Putamen (tissue), 1 donor: Measurements from ENCODE around the gene FGF3.

Experiments
- DNase-seq: peaks from one replicate; pipeline ENCODE4 v3.0.0-alpha.2; 2016; ENCODE audit warnings: low spot score

FGF3 gene

DNA sequence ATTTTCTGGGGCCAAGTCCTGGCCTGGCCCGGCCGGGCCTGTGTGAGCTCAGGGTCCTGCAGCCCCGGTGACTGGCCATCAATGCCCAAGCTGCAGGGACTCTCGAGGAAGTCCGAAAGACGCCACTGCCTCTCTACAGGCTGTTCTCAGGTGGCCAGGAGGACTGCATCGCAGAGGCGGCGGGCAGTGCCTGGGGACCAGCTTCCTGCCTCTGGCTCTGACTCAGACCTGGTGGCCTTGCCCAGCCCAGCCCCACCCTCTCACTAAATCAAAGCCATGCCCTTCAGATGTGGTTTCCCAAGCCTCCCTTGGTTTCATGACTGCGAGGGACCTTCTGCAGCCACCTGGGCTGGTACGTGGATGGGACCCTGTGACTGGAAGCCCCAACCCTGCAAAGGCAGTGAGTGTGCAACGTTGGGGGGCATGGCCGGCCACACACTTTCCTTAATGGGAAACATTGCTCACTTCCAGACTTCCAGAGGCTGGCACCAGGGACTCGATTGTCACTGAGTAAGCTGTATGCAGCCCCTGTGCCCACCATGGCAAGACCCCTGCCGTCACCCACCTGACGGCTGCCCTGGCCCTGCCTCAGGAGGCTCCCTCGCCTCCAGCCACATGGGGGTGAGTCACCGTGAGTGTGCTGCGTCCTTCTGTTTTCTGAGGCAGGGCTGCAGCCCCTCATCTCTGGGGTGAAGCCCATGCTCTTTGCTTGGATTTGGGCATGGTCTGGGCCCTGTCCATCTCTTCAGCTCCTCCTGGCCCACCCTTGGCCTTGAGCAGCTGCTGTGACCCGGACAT is 6.0 kb upstream of the FGF3 start:
- DNase-seq, result no peak

DNA sequence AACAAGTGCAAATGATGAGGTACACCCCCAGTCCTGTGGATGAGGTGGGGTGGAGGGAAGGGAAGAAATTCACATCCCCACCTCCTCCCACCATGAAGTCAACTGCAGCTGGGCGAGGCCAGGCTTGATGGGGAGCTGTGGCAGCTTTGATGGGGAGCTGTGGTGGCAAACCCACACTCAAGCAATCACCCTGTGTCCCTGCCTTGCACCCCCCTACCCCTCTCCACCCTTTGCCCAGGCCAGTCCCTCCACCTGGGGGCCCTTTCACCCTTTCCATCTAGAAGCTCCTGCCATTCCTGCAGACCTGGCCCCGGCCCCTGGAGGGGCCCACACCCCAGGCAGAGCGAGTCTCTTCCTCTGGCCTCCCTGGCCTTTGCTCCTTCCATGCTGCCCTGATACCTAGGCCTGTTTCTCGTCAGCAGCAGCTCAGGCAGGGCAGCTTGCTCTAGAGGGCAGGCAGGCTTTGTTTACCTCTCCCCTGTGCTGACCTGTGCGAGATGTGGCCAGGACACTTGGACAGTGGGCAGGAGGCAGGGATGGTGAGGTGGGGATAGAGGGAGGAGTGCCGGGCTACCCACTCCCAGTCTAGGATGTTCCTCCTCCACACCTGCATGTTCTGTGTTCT is 4.5 kb upstream of the FGF3 start:
- DNase-seq, result no peak

DNA sequence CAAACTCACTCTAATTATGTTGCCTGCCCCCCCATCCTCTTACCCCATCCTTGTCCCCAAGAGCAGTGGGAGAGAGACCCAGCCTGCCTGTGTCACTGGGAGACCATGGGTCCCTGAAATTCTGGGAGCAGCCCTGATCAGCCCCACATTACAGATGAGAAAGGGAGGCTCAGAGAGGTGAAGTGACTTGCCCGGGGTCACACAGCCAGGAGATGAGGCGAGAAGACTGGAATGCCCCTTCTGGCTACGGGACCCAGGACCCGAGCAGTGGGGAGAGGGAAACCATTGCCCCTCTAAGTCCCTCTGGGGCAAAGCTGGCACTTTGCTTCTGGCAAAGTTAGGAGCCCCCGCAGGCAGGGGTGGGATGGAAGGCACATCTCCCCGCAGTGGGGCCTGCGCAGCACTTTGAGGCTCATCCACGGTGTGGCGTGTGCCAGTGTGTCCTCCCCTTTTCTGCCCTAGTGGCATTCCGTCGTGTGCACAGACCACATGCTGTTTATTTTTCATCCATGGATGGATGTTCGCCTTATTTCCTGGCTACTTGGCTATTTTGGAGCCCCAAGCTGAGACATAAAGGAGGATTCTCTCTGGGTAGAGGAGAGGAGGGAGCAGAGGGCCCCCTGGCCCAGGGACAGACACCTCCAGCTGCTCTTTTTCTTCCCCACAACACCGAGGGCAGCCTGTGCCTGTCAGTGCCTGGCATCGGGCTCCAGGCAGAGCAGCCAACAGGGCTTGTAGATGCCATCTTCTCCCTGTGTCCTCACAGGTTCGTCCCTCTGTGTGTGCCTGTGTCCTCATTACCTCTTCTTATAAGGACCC is 3.7 kb upstream of the FGF3 start:
- no peak for DNase-seq

- no peak for DNase-seq
Measured at GRCh38 chr11:69821511-69822040, 2.4 kb upstream of the FGF3 start.

- DNase-seq, result no peak
Measured at GRCh38 chr11:69820441-69820840, 1.2 kb upstream of the FGF3 start.

DNA sequence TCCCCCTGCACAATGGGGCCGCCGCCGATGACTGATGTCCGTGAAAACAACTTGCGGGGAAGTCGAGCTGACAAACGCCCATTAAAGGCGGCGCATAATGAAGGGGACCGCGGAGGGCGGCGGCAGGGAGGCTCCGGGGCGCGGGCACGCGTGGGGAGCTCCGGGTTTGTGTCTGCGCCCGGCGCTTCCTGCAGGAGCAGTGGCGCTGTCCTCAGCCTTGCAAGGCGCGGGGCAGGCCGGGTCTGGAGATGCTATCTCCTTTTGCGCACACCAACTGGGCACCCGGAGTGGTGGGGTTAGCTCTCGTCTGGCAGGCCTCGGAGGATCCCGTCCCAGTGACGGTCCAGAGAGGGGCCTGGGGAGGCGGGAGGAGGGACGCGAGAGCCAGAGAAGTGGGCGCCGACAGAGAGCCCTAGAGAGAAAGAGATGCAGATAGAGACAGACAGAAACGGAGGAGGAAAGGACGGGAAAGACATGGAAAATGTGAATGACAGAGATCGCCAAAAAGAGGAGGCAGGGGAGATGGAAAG is 390 bp upstream of the FGF3 start:
- DNase-seq, result no peak

GRCh38 chr11:69818231-69818602 is 999 bp downstream of the FGF3 start:
- DNase-seq, result no peak

DNA sequence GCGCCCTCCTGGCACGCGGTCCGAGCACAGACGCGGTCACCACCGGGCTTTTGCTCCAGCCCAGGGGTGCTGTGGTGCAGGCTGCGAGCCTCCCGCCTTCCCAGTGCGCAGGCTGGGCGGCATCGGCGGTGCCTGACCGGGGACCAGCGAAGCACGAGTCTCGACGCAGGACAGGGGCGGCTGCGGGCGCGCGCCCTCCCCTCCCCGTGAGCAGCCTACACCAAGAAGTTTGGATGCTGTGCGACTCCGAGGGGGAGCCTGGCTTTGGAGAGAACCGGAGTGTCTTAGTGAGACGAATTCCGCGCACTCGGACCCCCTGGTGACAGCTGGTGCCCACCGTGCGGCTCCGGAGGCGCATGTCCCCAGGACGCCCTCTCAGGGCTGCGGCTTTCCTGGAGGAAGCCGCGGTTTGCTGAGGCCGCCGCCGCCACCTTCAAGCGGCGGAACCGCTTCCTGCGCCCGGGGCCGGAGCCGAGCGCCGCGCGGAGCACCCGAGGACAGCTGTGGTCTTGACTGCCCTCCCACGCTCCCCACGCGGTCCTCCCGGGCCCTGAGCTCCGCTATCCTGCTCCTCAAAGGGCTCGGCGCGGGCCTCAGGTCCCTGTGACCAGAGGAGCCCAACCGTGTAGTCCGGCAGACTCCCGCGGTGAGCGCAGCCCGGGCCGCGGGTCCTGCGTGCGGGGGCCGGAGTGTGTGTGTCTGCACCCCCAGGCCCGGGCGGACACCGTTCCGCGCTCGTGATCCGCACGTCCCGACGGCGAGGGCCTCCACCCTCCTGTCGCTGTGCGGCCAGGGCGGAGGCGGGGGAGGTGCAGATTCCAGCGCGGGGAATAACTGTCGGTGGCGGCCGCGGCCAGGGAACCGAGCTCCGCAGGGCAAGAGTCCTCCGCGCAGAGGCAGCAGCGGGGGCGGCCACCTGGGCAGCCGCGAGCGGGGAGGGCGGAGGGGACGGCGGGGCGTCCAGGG is 1.7 kb downstream of the FGF3 start:
- DNase-seq, result no peak

DNA sequence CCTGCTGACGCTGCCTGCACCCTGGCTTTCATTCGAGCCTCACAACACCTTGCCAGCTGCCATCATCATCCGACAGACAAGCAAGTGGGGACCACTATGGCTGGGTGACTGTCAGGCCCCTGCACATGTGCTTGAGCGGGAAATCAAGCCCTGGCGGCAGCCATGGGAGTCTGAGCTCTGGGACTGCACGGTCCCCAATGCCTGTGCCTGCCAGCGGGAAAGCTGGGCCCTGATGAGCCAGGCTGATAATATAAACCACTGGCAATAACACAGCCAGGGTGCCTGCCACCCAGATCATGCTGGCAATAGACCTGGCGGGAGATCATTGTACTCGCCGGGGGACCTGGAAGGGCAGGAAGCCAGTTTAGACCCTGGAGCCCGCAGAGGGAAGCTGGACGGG is 2.5 kb downstream of the FGF3 start:
- DNase-seq, result no peak

DNA sequence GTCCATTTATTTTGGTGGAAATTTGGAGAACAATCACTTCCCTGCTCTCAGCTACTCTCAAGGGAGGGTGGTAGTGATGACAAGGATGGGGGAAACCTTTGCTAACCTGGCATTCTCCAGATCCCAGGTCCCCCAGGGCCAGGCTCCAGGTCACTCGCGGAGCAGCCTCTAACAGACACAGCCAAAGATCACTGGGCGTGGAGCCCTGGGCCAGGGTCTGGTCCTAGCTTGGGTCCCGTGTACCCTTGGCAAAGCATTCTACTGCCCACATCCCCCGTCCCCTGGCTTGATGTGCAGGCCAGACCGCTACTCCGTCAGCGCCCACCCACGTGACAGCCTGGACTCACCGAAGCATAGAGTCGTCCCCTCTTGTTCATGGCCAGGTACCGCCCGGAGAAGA is 3.2 kb downstream of the FGF3 start:
- no peak for DNase-seq

- no peak for DNase-seq
Measured at GRCh38 chr11:69814902-69815301, 4.3 kb downstream of the FGF3 start.

- no peak for DNase-seq
Measured at GRCh38 chr11:69814411-69814810, 4.8 kb downstream of the FGF3 start.

- no peak for DNase-seq
Measured at GRCh38 chr11:69813839-69814238, 5.4 kb downstream of the FGF3 start.

DNA sequence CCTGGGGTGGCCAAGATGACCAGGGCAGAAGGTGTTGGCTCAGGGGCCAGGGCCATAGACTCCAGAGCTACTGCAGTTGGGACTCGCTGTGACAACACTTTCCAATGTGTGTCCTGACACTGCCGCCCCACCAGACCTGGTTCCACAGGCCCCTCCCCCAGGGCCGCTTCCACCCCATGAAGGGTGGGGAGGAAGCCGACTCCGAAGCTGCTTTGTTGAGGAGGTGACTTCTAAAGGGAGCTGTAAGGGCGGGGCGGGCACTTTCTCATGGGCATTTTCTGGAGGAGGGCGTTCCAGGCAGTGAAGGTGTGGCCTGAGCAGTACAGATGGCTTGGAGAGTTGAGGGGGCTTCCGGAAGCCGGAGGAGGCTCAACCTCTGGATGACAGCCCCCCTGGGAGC is 6.3 kb downstream of the FGF3 start:
- no peak for DNase-seq

DNA sequence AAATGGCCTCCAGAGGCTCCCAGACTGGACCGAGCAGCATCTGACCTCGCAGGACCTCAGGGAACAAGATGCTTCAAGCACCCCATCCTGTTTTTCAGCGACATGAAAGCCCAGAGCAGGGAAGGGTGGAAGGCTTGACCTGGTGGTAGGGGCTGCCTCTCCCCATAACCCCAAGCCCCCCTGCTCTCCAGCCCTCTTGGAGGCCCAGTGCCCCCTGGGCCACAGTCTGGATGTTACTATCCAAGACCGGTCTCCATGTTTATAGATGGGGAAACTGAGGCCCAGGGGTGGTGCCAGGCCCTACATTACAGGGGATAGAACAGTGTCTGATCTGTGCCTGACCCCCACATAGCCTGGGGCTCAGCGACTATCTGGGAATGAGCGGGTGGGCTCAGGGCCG is 7.0 kb downstream of the FGF3 start:
- DNase-seq, result no peak

- DNase-seq, result no peak
Measured at GRCh38 chr11:69811431-69811830, 7.8 kb downstream of the FGF3 start.

DNA sequence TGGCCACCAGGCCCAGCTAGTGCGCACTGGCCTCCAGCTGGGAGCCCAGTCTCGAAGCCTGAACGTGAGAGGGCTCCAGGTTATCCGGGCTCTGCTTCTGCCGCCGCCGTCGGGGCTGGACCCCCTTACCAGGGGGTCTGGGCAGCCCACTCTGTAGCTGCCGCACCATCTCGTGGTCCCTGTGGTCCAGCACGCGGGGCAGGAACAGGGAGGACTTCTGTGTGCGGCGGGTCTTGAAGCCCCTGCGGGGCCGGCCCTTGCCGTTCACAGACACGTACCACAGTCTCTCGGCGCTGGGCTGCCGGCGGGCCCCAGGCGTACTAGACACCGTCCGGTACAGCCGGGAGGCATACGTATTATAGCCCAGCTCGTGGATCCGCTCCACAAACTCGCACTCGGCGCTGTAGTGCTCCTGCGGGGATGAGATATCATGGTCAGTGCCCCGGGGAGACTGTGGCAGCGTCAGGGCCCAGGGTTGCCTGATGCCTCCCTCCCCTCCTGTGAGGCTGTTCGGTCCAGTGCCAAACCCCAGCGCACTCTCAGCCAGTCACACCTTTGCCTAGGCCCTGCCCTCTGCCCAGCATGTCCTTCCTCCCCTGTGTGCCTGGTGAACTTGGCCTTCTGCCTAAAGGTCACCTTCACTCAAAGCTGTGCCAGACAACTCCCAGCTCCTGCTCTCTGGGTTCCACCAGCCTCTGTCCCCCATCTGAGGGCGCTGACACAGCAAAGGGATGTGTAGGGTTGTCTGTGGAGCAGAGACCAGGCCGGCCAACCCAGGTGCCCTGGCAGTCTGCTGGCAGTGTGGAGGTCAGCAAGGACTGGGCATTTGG is 8.7 kb downstream of the FGF3 start:
- no peak for DNase-seq

GRCh38 chr11:69808667-69809086 is 10.5 kb downstream of the FGF3 start:
- DNase-seq, result no peak

DNA sequence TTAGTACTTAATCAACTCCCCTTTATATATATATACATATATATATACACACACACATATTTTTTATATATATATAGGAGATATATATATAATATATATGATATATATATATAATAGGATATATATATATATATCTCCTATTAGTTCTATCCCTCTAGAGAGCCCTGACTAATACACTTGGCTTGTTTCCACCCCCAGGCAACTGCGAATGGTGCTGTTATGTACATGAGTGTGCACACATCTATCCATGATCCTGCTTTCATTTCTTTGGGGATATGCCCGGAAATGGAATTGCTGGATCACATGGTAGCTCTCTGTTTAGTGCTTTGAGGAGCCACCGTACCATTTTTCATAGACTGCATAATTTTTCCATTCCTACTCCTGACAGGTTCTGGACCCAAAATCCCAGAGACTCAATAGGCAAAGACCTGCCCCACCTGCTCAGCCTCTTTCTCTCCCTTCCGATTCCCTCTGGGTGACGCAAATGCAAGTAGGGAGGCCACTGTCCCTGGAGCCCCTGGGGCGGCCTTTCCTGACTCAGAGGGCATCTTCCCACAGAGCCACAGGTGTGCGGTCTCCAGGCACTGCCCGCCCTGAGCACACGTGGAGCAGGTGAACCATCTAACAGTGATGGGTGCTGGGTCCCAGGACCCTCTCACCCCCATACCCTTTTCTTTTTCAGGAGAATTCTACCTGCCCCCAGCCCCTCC is 12.0 kb downstream of the FGF3 start:
- no peak for DNase-seq
